IMR-90 (cell line): Measurements from ENCODE around the gene NPIPA1. TPM values are rescaled to one million over a fixed set of nuclear protein-coding genes. Genes with fewer than 3 reads are reported as not detected.

Source experiments
- ATAC-seq: fragments of 200-7000 bp; cut with Tn5 transposase; 2 replicates; pipeline ENCODE4 v1.9.1; 2020; ENCODE audit warnings: low read depth, mild to moderate bottlenecking, moderate library complexity
- BruUV-seq: library from RNA; stranded (reverse); fragments of 400-500 nt; replicated peaks from 2 replicates; lab custom pipeline; 2021; lab: Mats Ljungman, UMichigan
- CTCF ChIA-PET: fragments of 300-600 bp; formaldehyde crosslinking; extraction: SDS; loops from one replicate; lab custom pipeline; 2021; ENCODE audit warnings: antibody characterized with exemption; lab: Yijun Ruan, JAX
- POLR2A ChIA-PET: fragments of 300-600 bp; sonication (Branson Sonifier 250); formaldehyde crosslinking; loops from one replicate; lab custom pipeline; 2022; ENCODE audit warnings: antibody characterized with exemption; ENCODE audit not compliant: unreplicated experiment; lab: Charles Lee
- DNase-seq: peaks from one replicate; pipeline ENCODE4 v3.0.0; 2013
- H2AFZ ChIP-seq: replicated peaks from 2 replicates; pipeline ENCODE3; 2013; ENCODE audit warnings: low read length, mild to moderate bottlenecking; ENCODE audit not compliant: poor library complexity
- H2AK5ac ChIP-seq: 2 replicates; pipeline ENCODE4 v1.6.1; 2013; ENCODE audit warnings: low read depth, low read length, inconsistent platforms
- H2AK9ac ChIP-seq: replicated peaks from 2 replicates; pipeline ENCODE3; 2013; ENCODE audit warnings: mild to moderate bottlenecking, low read depth, low read length, moderate library complexity; ENCODE audit not compliant: poor library complexity
- H2BK120ac ChIP-seq: 2 replicates; pipeline ENCODE4 v1.6.1; 2013; ENCODE audit warnings: low read depth, low read length, inconsistent platforms
- H2BK15ac ChIP-seq: 3 replicates; pipeline ENCODE4 v1.6.1; 2013; ENCODE audit warnings: low read depth, low read length, inconsistent platforms
- H2BK20ac ChIP-seq: 2 replicates; pipeline ENCODE4 v1.6.1; 2013; ENCODE audit warnings: low read depth, mild to moderate bottlenecking, inconsistent platforms, low read length, moderate library complexity
- H2BK5ac ChIP-seq: 2 replicates; pipeline ENCODE4 v1.6.1; 2013; ENCODE audit warnings: mild to moderate bottlenecking, low read depth, low read length, inconsistent platforms; ENCODE audit not compliant: poor library complexity, severe bottlenecking
- H3K14ac ChIP-seq: replicated peaks from 2 replicates; pipeline ENCODE4 v1.6.1; 2013; ENCODE audit warnings: low read depth, low read length, inconsistent platforms
- H3K18ac ChIP-seq: 2 replicates; pipeline ENCODE4 v1.6.1; 2013; ENCODE audit warnings: low read depth, low read length, control low read depth
- H3K23ac ChIP-seq: 2 replicates; pipeline ENCODE4 v1.6.1; 2013; ENCODE audit warnings: low read depth, low read length, inconsistent platforms
- H3K27ac ChIP-seq: 2 replicates; pipeline ENCODE4 v1.5.1; 2013; ENCODE audit warnings: mild to moderate bottlenecking, control low read depth, low read length; ENCODE audit not compliant: insufficient read depth
- H3K27me3 ChIP-seq: 2 replicates; pipeline ENCODE4 v1.6.1; 2013; ENCODE audit warnings: low read length; ENCODE audit not compliant: control insufficient read depth, insufficient read depth
- H3K36me3 ChIP-seq: 2 replicates; pipeline ENCODE4 v1.6.1; 2013; ENCODE audit warnings: low read length, mixed read lengths; ENCODE audit not compliant: control insufficient read depth, insufficient read depth
- H3K4ac ChIP-seq: 2 replicates; pipeline ENCODE4 v1.6.1; 2013; ENCODE audit warnings: low read depth, low read length, inconsistent platforms
- H3K4me1 ChIP-seq: 2 replicates; pipeline ENCODE4 v1.6.1; 2013; ENCODE audit warnings: low read length, mixed read lengths; ENCODE audit not compliant: control insufficient read depth, insufficient read depth
- H3K4me2 ChIP-seq: 2 replicates; pipeline ENCODE4 v1.6.1; 2013; ENCODE audit warnings: low read depth, mild to moderate bottlenecking, control low read depth, low read length, moderate library complexity
- H3K4me3 ChIP-seq: 2 replicates; pipeline ENCODE4 v1.5.1; 2013; ENCODE audit warnings: low read depth, mild to moderate bottlenecking, control low read depth, low read length, moderate library complexity; ENCODE audit not compliant: insufficient read depth
- H3K56ac ChIP-seq: 2 replicates; pipeline ENCODE4 v1.6.1; 2013; ENCODE audit warnings: low read length, inconsistent platforms; ENCODE audit not compliant: insufficient read depth; ENCODE audit errors: extremely low read depth
- H3K79me1 ChIP-seq, 2 experiments: 2 replicates each; pipeline ENCODE4 v1.6.1; 2013; ENCODE audit warnings: low read length in 2 of 2, inconsistent platforms in 1 of 2, low read depth in 1 of 2
- H3K9ac ChIP-seq: 2 replicates; pipeline ENCODE4 v1.6.1; 2013; ENCODE audit warnings: low read depth, low read length, control low read depth
- H3K9me1 ChIP-seq: 2 replicates; pipeline ENCODE4 v1.6.1; 2013; ENCODE audit warnings: low read length, inconsistent platforms; ENCODE audit not compliant: insufficient read depth
- H3K9me3 ChIP-seq: 2 replicates; pipeline ENCODE4 v1.6.1; 2013; ENCODE audit warnings: low read length; ENCODE audit not compliant: control insufficient read depth, insufficient read depth
- H4K20me1 ChIP-seq: 2 replicates; pipeline ENCODE4 v1.6.1; 2013; ENCODE audit warnings: low read length, inconsistent platforms; ENCODE audit not compliant: insufficient read depth
- H4K5ac ChIP-seq: 2 replicates; pipeline ENCODE4 v1.6.1; 2013; ENCODE audit warnings: mild to moderate bottlenecking, low read depth, low read length, control low read depth
- H4K8ac ChIP-seq, 2 experiments: 2 replicates each; pipeline ENCODE4 v1.6.1; 2013; ENCODE audit warnings: low read depth in 2 of 2, low read length in 2 of 2, control low read depth in 1 of 2, inconsistent platforms in 1 of 2
- H4K91ac ChIP-seq: 2 replicates; pipeline ENCODE4 v1.6.1; 2013; ENCODE audit warnings: low read depth, low read length, inconsistent platforms; ENCODE audit not compliant: insufficient read depth
- BHLHE40 ChIP-seq: fragments of 150-350 bp; IDR thresholded peaks from 2 replicates; pipeline ENCODE4 v1.6.1; 2016; ENCODE audit warnings: mild to moderate bottlenecking, low read depth, low read length
- CEBPB ChIP-seq: IDR thresholded peaks from 2 replicates; pipeline ENCODE4 v1.6.1; 2012; ENCODE audit warnings: low read depth, low read length, improper control_type of control experiment
- CHD1 ChIP-seq: IDR thresholded peaks from 2 replicates; pipeline ENCODE4 v1.6.1; 2012; ENCODE audit warnings: low read depth, low read length, improper control_type of control experiment
- CTCF ChIP-seq: conservative IDR thresholded peaks from 2 replicates; pipeline ENCODE4 v1.5.1; 2012; ENCODE audit warnings: mild to moderate bottlenecking, low read depth, low read length, improper control_type of control experiment
- ELK1 ChIP-seq: fragments of 150-350 bp; IDR thresholded peaks from 2 replicates; pipeline ENCODE4 v1.6.1; 2016; ENCODE audit warnings: low read depth, mild to moderate bottlenecking, low read length, moderate library complexity, borderline replicate concordance
- FOS ChIP-seq: fragments of 150-350 bp; IDR thresholded peaks from 2 replicates; pipeline ENCODE4 v1.6.1; 2016; ENCODE audit warnings: low read depth, low read length
- MAFK ChIP-seq: IDR thresholded peaks from 2 replicates; pipeline ENCODE4 v1.6.1; 2012; ENCODE audit warnings: low read depth, low read length, improper control_type of control experiment
- MAZ ChIP-seq: IDR thresholded peaks from 2 replicates; pipeline ENCODE4 v1.6.1; 2012; ENCODE audit warnings: low read depth, mild to moderate bottlenecking, low read length, improper control_type of control experiment, moderate library complexity, borderline replicate concordance
- MXI1 ChIP-seq: IDR thresholded peaks from 2 replicates; pipeline ENCODE4 v1.6.1; 2012; ENCODE audit warnings: low read depth, mild to moderate bottlenecking, low read length, moderate library complexity, borderline replicate concordance
- NFE2L2 ChIP-seq: fragments of 150-350 bp; IDR thresholded peaks from 2 replicates; pipeline ENCODE4 v1.6.1; 2016; ENCODE audit warnings: low read depth, mild to moderate bottlenecking, low read length
- POLR2A ChIP-seq: IDR thresholded peaks from 2 replicates; pipeline ENCODE4 v1.6.1; 2012; ENCODE audit warnings: mild to moderate bottlenecking, low read depth, low read length
- RAD21 ChIP-seq: IDR thresholded peaks from 2 replicates; pipeline ENCODE4 v1.6.1; 2012; ENCODE audit warnings: low read length, improper control_type of control experiment
- RCOR1 ChIP-seq: IDR thresholded peaks from 2 replicates; pipeline ENCODE4 v1.6.1; 2012; ENCODE audit warnings: mild to moderate bottlenecking, low read length, improper control_type of control experiment; ENCODE audit not compliant: insufficient replicate concordance
- RFX5 ChIP-seq: IDR thresholded peaks from 2 replicates; pipeline ENCODE4 v1.8.0; 2012; ENCODE audit warnings: low read depth, mild to moderate bottlenecking, low read length, moderate library complexity
- SMC3 ChIP-seq: fragments of 150-350 bp; IDR thresholded peaks from 2 replicates; pipeline ENCODE4 v1.6.1; 2016; ENCODE audit warnings: low read depth, mild to moderate bottlenecking, antibody characterized with exemption, low read length, moderate library complexity
- USF2 ChIP-seq: fragments of 150-350 bp; IDR thresholded peaks from 2 replicates; pipeline ENCODE4 v1.6.1; 2017; ENCODE audit warnings: mild to moderate bottlenecking, antibody characterized with exemption, low read length, low read depth
- WGBS, 2 experiments: methylation state at CpG; one replicate each; pipeline versions ENCODE4 v1.1.5 to v1.1.7; 2013; ENCODE audit warnings: missing lambda C conversion rate in 2 of 2; ENCODE audit not compliant: insufficient read length in 1 of 2; ENCODE audit errors: extremely low coverage in 2 of 2; 5-methylcytosine and 5-hydroxymethylcytosine counted together
- dilution Hi-C: fragments of 300-500 bp; cut with HindIII; formaldehyde crosslinking; loops from one replicate; pipeline ENCODE4 v1.14.3; 2018; ENCODE audit warnings: low sequenced_read_pairs; ENCODE audit not compliant: unreplicated experiment
- in situ Hi-C: fragments of 300-500 bp; cut with MboI; formaldehyde crosslinking; loops from 3 replicates; pipeline ENCODE4 v1.14.3; 2019; ENCODE audit warnings: low sequenced_read_pairs, inconsistent platforms, mixed read lengths
- intact Hi-C: fragments of 100-400 bp; cut with micrococcal nuclease; formaldehyde crosslinking; loops from 2 replicates; pipeline ENCODE4 v1.10.0; 2022
- polyA plus RNA-seq, 3 experiments: library from polyadenylated mRNA; depleted of rRNA; stranded (reverse); fragments of >200 nt; gene quantifications; 2 replicates each; pipeline ENCODE4 v1.2.3, GENCODE V29; 2012; ENCODE audit warnings: low replicate concordance in 1 of 3
- total RNA-seq: library from RNA; depleted of rRNA; stranded (reverse); fragments of >200 nt; gene quantifications from 2 replicates; pipeline ENCODE4 v1.2.3, GENCODE V29; 2012

The NPIPA1 gene
- total and polyA plus RNA-seq, 2 of the 4 experiments (the other 2 are of a cell fraction): 8.1 to 85.8 TPM

- 94% methylated on average over 23 of the region's 28 CpGs; no CpG with 5 or more reads in 1 of the 2 experiments for WGBS, 2 experiments
- Histone ChIP-seq H3K4ac (no peak overlapping the region), H3K79me1 (no peaks in the 10 kb centered on the region), H2BK15ac (no peak overlapping the region), H2AK9ac (no peak overlapping the region), H4K91ac (no peak overlapping the region), H2AK5ac (no peak overlapping the region), H3K9me3 (no peaks in the 10 kb centered on the region), H3K23ac (no peak overlapping the region), H3K4me1 (no peaks in the 10 kb centered on the region), H3K18ac (no peak overlapping the region), H3K14ac (no peak overlapping the region), H3K4me2 (no peak overlapping the region), H2BK20ac (no peak overlapping the region), H3K27me3 (peaks cover 19% of the 10 kb centered on the region), H3K27ac (no peak overlapping the region), H3K36me3 (no peaks in the 10 kb centered on the region), H3K9ac (no peak overlapping the region), H4K8ac (no peak overlapping the region), H4K5ac (no peak overlapping the region), H4K20me1 (no peaks in the 10 kb centered on the region), H3K9me1 (no peaks in the 10 kb centered on the region), H2BK5ac (no peak overlapping the region), H3K56ac (no peak overlapping the region), H2BK120ac (no peak overlapping the region), H3K4me3 (no peak overlapping the region), H2AFZ (no peak overlapping the region)
- dilution Hi-C loops: no loop called here
- ChIA-PET CTCF (no interaction called here), POLR2A (no interaction called here)
- DNase-seq: no peak
- no peak for TF ChIP-seq POLR2A
- TF ChIP-seq FOS: no peak
- TF ChIP-seq RAD21: no peak
- TF ChIP-seq BHLHE40: no peak
- TF ChIP-seq CEBPB: no peak
- TF ChIP-seq MAFK: no peak
- no peak for TF ChIP-seq MXI1
- no peak for TF ChIP-seq RFX5
- TF ChIP-seq CHD1: no peak
- no peak for TF ChIP-seq CTCF
- no peak for TF ChIP-seq NFE2L2
- TF ChIP-seq SMC3: no peak
- TF ChIP-seq MAZ: no peak
- no peak for TF ChIP-seq RCOR1
- TF ChIP-seq ELK1: no peak
- no peak for TF ChIP-seq USF2
- BruUV-seq: no TSS peak
- in situ Hi-C loops: loop anchor here (25.0 kb wide), 1 partner anchor 320 kb away; the partner anchor contains the start of genes BFAR and PARN
- intact Hi-C loops: no loop called here
- ATAC-seq: no peak
Measured at GRCh38 chr16:14957576-14958322, 20.5 kb downstream of the NPIPA1 start.
